SU-DHL-6 (cell line): ENCODE measurements around the gene AHRR.

Experiments
- CTCF ChIP-seq: fragments of 200-600 bp; sonication (generic); IDR thresholded peaks from one replicate; pipeline ENCODE4 v1.5.1; 2017; ENCODE audit warnings: antibody characterized with exemption, mild to moderate bottlenecking, low read length, moderate library complexity; ENCODE audit not compliant: insufficient read depth, poor library complexity, severe bottlenecking
- EZH2phosphoT487 ChIP-seq: fragments of 200-600 bp; sonication (generic), shearing (Covaris generic); conservative IDR thresholded peaks from 2 replicates; pipeline ENCODE4 v1.6.1; 2018; ENCODE audit warnings: mild to moderate bottlenecking, antibody characterized with exemption, low read length, moderate library complexity, mixed read lengths

- TF ChIP-seq EZH2phosphoT487 = no peak
- TF ChIP-seq CTCF = no peak
Measured at GRCh38 chr5:421287-421880, 99.9 kb downstream of the AHRR start.
